ENCODE results near the gene SLC23A3.

DNA sequence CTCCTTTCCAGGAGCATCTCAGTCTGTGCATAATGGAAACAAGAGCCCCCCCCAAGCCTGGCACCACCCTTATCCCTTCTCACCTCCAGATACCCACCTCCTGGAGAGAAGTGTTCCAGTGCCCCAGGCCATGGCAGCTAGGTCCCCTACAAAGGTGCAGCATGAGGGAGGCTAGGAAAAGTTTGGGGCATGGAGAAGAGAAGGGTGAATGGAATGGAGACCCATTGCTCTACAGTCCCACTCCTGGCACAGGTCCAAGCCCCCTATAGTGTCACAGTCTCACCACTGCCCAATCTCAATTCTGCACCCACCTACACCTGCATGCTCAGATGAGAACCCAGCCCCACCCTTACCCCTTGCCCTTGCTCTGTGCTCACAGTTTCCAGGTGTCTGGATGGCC, 897 bp downstream of the SLC23A3 start:
- TF ChIP-seq, protein P1, sequence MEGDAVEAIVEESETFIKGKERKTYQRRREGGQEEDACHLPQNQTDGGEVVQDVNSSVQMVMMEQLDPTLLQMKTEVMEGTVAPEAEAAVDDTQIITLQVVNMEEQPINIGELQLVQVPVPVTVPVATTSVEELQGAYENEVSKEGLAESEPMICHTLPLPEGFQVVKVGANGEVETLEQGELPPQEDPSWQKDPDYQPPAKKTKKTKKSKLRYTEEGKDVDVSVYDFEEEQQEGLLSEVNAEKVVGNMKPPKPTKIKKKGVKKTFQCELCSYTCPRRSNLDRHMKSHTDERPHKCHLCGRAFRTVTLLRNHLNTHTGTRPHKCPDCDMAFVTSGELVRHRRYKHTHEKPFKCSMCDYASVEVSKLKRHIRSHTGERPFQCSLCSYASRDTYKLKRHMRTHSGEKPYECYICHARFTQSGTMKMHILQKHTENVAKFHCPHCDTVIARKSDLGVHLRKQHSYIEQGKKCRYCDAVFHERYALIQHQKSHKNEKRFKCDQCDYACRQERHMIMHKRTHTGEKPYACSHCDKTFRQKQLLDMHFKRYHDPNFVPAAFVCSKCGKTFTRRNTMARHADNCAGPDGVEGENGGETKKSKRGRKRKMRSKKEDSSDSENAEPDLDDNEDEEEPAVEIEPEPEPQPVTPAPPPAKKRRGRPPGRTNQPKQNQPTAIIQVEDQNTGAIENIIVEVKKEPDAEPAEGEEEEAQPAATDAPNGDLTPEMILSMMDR (IDR thresholded peaks at IDR 0.05): no peak
- TF ChIP-seq POLR2A (IDR thresholded peaks at IDR 0.05): no peak
